Middle frontal gyrus (tissue), 1 donor: ENCODE results near the gene SLC30A3.
A peak's percentile ranks its signal among the peaks of the same experiment; 100 is the strongest.

Experiments
- DNase-seq: peaks from one replicate; pipeline ENCODE4 v3.0.0-alpha.2; 2015; ENCODE audit warnings: low spot score; ENCODE audit errors: extremely low spot score

SLC30A3 gene

DNA sequence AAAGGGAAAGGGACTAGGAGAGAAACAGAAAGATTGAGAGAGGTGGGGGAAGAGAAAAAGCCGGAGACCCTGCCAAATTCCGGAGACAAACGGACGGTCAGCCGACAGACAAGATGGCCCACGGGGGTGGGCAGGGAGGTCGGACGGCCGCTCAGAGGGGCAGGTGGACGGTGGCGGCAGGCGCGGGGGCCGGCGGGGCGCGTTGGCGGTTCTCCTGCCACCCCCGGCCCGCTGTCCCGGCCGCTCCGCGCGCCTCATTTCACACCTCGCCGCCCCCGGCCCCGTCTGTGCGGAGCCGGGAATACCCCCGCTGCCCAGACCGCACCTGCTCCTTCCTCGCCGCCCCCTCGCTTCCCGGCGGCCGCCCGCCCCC lies 935 bp downstream of the SLC30A3 start:
- no peak for DNase-seq

DNA sequence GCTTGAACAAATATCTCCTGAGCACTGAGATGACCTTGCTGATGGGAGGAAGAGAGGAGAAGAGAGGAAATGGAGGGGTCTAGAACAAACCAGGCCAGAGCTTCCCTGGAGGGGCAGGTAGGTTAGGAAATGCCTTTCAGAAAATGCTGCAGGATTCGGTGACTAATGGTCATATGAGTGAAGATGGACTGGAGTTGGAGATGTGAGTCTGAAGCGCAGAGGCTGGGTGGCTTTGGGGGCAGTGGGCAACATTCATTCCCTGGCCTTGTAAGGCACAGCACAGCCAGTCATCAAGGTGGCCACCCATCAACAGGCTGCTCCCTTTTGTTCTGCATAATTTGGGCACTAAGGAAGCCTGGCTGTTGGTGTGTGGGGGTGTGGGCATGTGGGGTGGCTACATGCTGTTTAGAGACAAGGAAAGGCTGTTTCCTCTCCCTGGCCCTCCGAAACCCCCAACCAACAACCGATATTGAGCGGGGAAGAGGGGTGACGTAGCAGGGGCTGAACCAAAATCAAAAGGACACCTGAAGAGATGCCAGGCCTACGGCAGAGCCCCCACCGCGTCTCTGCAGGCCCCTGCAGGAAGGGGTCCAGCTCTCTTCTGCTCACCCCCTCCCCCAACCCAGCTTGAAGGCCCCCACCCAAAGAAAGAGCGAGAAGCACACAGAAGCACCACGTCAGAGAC lies 1.5 kb downstream of the SLC30A3 start:
- no peak for DNase-seq

DNA sequence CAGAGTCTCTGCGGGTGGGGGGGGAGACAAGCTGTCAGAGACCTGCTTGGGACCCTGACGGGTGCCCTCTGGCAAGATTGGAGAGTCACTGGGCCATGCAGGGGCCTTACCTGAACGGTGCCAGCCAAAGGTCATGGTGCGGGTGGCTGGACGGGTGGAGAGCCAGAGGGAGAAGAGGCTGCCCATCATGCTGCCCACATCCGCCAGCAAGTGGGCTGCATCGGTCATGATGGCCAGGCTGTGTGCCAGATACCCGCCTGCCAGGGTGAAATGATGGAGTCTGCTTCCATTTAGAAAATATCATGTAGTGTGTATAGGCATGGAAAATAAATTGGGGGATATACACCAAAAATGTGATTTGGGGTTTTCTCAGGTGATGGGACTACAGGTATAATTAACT lies 4.8 kb downstream of the SLC30A3 start:
- no peak for DNase-seq

DNA sequence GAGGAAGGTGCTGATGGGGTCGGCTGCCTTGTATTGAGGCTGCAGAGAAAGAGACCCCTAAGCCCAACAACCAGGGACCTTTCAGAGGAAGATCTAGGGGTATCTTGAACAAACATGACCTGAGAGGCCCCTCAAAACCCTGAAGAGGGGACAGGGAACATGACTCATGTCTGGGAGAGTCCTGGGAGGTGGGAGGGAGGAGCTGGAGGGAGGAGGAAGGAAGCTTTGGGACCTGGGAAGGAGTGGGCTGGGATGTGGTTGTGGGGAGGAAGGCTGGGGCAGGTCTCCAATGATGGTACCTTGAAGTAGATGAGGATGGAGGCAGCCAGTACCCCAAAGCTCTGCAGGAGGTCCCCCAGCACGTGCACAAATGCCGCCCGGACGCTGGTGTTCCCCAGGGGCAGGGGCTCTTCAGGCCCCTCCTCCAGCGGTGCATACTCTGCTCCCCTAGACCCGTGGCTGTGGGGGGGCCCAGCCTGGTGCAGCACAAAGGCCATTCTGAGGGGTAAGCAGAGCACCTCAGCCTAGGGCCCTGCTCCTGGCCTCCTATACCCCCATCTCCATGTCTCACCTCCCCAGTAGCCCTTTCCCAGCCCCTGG lies 5.9 kb downstream of the SLC30A3 start:
- DNase-seq: no peak

DNA sequence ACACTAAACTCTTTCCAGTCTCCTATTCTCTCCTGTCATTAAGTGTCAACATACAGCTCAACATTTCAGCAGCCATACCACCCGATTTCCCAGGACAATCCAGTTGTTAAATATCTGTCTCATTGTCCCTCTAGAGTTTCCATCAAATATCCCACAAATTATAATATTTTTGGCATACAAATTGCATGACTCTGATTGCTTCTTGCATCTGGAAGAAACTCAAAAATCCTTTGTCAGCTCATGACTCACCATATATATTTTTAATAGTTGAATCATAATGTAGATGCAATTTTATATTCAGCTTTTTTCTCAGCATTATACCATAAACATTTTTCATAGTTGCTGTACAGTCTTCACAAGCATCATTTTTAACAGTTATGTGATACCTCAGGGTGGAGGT lies 7.2 kb downstream of the SLC30A3 start:
- DNase-seq: no peak

DNA sequence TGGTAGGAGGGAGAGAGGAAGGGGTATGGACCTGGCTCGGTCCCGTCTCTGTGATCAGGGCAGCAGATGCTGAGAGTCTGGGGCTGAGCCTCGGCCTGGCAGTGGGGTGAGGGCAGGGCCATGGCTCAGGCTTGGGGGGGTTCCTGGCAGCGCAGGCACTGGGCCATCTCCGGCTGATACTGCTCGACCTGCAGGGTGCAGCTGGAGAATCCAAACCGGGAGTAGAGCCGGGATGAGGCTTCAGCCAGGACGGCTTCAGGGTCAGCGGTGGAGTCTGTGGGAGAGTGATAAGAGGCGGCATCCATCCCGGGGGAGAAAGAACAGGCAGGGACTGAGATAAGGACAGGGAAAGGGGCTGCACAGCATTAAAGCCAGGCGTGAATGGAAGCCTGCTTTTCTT lies 7.7 kb downstream of the SLC30A3 start:
- no peak for DNase-seq

DNA sequence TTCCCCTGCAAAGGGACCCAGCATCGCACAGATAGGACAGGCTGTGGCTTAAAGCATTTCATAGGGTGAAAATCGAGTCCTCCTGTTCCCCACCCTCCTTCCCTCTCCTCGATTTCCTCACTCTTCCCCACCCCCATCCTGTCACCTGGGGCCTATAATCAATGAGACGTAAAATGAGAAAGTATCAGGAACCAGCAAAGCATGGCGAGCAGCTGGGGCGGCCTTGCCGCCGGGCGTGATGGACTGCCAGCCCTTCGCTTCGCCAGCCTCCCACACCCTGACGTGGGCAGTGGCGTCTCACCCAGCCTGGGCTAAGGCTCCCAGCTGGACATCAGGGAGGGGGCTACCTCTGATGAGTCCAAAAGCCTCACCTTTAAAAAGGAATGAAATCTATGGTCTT lies 11.1 kb downstream of the SLC30A3 start:
- no peak for DNase-seq

DNA sequence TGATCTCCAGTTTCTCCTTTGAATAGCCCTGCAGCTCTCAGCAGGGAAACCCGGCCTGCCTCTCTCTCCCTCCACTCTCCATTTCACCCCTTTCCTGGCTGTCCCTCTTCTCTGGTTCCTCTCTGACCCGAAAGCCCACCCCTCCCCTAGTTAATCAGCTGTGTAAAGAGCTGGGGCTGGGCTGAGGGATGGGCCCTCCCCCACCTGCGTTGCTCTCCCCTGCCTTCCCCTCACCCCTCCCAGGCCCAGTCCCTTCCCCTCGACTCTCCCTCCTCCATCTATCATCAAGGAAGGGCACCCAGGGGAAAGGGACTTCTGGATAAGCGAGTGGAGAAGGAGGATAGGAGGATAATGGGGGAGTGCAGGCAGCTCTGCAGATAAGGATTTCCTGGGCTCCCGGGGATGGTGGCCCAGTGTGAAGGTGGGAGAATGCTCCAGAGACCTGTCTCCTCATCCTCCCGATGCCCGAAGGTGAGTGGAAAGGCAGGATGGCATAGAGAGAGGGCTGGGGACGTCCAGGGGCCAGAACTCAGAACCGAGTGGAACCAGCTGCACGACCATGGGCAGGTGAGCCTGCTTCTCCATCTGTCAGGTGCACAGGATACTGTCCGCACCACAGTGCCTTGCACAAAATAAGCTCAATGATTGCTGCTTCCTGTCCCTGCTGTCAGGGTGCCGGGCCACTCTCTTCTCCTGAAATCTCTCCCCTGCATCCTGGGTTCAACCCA lies 12.0 kb downstream of the SLC30A3 start:
- no peak for DNase-seq

DNA sequence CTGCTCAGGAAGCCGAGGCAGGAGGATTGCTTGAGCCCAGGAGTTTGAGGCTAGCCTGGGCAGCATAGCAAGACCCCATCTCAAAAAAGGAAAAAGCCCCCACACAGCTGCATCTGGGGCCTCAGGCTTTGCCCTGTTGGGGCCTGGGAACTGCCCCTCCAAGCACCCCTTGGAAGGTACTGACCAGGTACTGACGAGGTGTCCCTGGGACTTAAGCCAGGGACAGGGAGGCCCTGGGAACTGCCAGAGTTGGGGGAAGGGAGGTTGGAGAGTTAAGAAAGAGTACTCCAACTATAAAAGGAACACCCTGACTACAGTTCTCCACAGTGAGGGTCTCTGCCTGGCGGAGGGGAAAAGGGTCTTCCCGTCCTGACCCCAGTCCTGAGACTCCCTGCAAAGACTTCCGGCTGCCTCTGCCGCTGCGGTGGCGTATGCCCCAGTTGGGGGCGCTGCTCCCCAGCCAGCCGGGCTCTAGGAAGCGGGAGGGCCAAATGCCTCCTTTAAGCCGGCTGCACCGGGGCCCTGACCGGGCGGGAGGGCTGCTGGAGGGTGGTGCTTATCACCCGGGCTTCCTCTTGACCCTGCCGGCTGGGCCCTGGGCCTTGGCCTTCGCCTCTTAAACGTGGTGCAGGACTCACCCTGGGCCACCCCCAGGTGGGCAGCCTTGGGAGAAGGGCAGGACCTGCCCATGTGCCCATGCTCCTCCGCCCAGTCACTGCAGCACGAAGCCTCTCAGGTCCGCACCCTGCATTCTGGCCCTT lies 12.8 kb downstream of the SLC30A3 start:
- peak; percentile 14 for DNase-seq

DNA sequence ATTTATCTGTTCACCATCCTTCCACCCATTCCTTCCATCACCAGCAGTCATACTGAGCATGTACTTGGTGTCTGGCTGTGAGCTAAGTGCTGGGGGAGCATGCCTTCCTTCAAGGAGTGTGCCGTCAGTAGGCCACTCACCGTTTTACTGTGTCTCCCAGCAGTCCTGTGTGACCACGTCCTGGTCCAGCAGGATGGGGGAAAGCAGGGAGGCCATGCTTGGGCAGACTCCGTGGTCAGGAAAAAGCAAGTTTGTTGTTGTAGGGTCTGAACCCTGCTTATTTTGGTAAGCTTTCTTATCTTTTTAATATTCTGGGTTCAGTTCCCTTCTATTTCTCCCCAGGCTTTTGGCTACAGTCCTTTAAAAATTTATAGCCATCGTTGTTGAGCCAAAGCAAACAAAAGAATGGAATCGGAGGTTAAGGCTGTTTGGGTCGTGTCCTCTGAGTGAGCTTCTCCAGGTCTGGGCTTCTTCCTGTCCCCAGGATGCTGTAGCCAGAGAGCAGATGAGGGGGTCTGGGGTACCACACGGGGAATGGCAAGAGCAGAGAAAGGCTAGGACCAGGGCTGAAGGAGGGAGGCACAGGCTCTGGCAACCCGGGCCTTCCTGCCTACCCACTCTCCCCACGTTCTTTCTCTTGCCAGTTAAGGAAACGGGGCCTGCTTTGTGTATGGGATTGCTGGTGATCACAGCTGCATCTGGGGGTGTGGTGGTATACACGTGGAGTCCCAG lies 13.5 kb downstream of the SLC30A3 start:
- DNase-seq: no peak

DNA sequence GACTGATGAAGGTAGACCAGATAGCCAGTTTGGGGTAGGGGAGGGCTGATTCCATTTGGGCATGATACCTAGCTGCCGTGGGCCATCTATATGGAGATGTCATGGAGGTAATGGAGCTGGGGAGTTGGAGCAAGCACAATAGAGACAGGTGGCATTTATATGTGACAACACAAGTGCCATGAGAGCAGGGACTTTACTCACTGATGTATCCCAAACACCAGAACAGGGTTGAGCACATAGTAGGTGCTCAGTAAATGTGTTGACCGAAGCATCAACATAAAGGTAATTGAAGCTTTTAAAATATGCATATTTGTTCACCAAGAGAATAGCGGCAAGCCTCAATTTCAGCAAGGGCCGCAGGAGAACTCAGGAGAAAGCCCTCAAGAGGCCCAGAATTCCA lies 15.0 kb downstream of the SLC30A3 start:
- DNase-seq: no peak

DNA sequence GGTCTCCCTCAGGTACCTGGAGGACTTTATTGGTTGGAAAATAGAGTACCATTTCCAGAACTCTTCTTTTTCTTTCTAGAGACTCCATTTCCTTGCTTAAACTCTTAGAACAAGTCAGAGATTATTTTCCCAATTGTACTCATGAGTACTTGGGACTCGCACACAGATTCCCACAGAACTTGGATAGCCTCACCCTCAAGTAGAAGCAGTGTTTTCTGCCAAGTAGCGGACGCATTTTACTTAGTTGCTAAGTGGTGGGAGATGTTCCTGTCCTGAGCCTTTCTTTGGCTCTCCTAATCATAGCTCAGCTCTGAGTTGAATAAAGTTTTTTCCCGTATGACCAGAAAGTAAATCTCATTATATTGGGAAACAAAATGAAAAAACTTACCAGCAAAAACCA lies 17.2 kb downstream of the SLC30A3 start:
- no peak for DNase-seq

DNA sequence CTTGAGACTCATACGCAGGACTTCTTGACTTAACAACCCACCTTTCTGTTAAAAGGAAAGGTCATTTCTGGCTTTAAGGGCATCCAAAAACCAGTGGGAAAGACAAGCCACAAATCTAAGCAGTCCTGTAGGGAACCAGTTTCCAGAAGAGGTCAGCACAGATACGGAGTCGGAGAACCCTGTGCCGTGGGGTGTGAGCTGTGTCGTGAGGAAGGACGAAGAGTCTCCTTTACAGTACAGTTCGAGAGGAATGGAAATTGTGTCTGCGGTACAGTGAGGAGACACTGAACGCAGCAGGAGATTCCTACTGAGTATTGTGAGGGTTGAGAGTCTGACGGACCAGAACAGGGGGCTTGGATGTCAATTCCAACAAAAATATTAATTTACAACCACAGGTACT lies 17.7 kb downstream of the SLC30A3 start:
- DNase-seq: no peak

DNA sequence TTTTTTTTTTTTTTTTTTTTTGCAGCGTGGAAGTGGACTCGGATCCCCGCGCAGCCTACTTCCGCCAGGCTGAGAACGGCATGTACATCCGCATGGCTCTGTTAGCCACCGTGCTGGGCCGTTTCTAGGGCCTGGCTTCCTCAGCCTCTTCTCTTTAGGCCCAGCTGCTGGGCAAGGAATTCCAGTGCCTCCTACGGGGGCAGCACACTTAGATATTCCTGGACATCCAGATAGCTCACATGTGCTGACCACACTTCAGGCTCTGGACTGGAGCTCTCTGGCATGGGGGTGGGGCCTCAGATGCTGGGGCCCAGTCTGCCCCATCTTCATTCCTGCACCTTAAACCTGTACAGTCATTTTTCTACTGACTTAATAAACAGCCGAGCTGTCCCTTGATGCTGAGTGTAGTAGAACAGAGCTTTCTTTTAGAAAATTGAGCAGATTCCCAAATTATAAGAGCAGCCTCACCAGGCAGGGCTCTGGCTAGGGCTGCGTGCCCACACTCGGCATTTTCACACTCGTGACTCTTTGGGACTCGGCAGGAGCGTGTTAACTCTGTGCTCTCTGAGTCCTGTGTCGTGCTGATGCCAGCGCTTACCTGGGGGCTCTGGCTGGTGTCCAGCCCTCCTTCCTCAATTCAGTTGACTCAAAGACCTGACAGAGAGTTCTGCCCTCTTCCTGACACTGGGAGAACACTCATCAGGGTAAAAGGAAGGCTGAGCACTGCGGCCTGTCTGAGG lies 19.3 kb downstream of the SLC30A3 start:
- DNase-seq: no peak

DNA sequence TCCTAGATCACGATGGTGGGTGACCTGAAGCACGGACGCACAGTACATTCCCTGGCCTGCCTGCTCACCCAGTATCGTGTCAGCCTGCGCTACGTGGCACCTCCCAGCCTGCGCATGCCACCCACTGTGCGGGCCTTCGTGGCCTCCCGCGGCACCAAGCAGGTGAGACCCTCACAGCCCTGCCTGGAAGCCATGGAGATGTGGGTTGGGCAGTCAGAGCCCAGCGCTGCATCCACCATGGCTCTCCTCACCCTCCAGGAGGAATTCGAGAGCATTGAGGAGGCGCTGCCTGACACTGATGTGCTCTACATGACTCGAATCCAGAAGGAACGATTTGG lies 20.3 kb downstream of the SLC30A3 start:
- DNase-seq: no peak

DNA sequence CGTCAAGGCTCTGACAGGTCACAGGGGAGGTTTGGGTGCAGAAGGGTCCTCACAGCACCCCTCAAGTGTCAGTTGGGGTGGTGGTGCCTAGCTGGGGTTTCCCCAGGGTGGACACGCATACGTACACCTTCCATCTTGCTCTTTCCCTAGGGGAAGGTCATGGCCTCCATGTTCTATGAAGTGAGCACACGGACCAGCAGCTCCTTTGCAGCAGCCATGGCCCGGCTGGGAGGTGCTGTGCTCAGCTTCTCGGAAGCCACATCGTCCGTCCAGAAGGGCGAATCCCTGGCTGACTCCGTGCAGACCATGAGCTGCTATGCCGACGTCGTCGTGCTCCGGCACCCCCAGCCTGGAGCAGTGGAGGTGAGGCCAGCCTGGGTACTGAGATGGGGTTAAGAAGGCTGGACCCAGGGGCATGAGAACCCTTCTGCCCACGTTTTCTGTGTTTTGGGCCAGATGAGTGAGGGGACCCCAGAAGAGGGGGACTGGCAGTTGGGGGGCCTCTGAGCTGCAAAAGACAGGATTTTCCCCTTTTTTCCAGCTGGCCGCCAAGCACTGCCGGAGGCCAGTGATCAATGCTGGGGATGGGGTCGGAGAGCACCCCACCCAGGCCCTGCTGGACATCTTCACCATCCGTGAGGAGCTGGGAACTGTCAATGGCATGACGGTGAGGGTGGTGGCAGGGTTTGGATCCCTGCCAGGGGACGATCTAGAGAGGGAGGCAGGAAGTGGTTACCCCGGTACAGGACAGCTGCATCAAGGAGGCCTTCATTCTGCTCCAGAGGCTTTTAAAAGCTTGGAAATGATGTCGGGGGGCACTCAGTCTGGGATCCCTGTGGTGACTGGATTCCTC lies 20.9 kb downstream of the SLC30A3 start:
- no peak for DNase-seq

DNA sequence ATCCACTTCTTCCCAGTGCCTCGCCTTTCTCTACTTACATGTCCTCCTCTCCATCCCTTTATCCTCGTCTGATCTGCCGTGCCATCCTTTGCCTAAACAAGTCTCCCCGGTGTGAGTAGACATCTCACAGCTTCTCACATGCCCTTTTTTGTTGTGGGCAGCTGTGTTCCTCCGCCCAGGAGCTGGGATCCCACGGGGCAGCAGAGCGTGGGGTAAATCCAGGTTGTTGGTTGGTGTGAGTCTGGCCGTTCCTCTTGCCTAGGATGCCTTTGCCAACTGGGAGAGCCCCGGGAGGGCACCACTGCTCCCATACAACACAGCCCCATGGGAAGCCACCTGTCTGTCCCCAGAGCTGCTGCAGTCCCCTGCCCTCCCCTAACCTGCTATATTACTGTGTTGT lies 22.4 kb downstream of the SLC30A3 start:
- DNase-seq: no peak

DNA sequence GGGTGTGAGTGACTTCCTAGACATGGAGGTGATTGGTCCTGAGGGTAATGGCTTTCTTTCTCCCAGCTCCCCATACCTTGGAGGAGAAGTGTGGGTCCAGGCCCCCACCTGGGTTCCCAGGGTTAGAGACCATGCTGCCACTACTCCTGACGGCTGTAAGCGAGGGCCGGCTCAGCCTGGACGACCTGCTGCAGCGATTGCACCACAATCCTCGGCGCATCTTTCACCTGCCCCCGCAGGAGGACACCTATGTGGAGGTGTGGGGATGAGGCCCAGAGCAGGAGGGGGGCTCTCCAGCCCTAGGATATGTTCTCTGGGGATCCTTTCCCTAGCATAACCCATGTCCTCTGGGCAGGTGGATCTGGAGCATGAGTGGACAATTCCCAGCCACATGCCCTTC lies 23.9 kb downstream of the SLC30A3 start:
- DNase-seq: no peak

DNA sequence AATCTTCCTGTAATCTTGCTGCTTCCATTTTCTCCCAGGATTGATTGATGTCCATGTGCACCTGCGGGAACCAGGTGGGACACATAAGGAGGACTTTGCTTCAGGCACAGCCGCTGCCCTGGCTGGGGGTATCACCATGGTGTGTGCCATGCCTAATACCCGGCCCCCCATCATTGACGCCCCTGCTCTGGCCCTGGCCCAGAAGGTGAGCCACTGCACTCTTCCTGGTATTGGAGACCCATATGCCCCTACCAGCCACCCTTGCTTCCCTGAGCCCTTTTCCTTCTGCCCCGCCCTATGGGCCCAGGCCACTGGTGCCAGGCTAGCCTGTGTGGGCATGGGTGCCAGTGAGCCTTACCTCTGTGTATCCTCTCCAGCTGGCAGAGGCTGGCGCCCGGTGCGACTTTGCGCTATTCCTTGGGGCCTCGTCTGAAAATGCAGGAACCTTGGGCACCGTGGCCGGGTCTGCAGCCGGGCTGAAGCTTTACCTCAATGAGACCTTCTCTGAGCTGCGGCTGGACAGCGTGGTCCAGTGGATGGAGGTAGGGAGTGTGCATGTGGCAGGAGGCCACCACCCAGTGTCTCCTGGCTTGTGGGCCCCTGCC lies 25.4 kb downstream of the SLC30A3 start:
- DNase-seq: no peak

DNA sequence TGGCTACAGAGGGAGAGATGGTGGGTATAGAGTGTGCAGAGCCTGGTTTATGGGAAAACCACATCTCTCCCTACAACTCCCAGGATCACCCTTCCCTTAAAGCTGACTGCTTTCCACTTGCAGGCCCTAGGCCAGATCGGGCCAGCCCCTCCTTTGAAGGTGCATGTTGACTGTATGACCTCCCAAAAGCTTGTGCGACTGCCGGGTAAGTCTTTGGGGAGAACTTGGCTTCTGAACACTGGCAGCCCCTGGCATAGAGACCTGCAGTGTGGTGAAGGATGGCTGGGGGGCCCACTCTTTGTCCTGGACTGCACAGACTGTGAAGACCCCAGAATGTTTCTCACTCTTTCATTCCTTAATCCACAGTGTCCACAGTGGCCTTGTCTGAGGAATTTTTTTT lies 26.2 kb downstream of the SLC30A3 start:
- DNase-seq: no peak
